NCI-H1105 treated with DMSO at 0.1 percent for 48 hours (cell line): Measurements from ENCODE around the gene APBA3.

Experiments used
- DNase-seq: peaks from one replicate; lab custom pipeline; 2025; lab: John Stamatoyannopoulos, UW

The APBA3 gene

GRCh38 chr19:3746371-3747056 is 15.0 kb downstream of the APBA3 start:
- no peak for DNase-seq

GRCh38 chr19:3745363-3746045 is 16.0 kb downstream of the APBA3 start:
- DNase-seq = no peak

GRCh38 chr19:3743486-3743885 is 18.0 kb downstream of the APBA3 start:
- no peak for DNase-seq

- DNase-seq = no peak
Measured at GRCh38 chr19:3740431-3740830, 21.1 kb downstream of the APBA3 start.

GRCh38 chr19:3738477-3739220 is 22.8 kb downstream of the APBA3 start:
- DNase-seq = no peak

GRCh38 chr19:3737487-3738205 is 23.8 kb downstream of the APBA3 start:
- no peak for DNase-seq

- no peak for DNase-seq
Measured at GRCh38 chr19:3736106-3736724, 25.3 kb downstream of the APBA3 start.

GRCh38 chr19:3734310-3734600 is 27.2 kb downstream of the APBA3 start:
- DNase-seq = no peak

- DNase-seq = no peak
Measured at GRCh38 chr19:3733549-3734309, 27.8 kb downstream of the APBA3 start.

- DNase-seq = no peak
Measured at GRCh38 chr19:3732108-3732507, 29.4 kb downstream of the APBA3 start.

- no peak for DNase-seq
Measured at GRCh38 chr19:3730457-3730958, 31.0 kb downstream of the APBA3 start.

GRCh38 chr19:3725640-3726310 is 35.7 kb downstream of the APBA3 start:
- DNase-seq = no peak

- DNase-seq = no peak
Measured at GRCh38 chr19:3725121-3725520, 36.4 kb downstream of the APBA3 start.

- DNase-seq = peak; percentile 69
Measured at GRCh38 chr19:3723883-3724282, 37.6 kb downstream of the APBA3 start.

GRCh38 chr19:3723110-3723488 is 38.4 kb downstream of the APBA3 start:
- DNase-seq = no peak

GRCh38 chr19:3722443-3723109 is 38.9 kb downstream of the APBA3 start:
- DNase-seq = no peak

- DNase-seq = no peak
Measured at GRCh38 chr19:3721887-3722442, 39.5 kb downstream of the APBA3 start.

GRCh38 chr19:3721131-3721886 is 40.2 kb downstream of the APBA3 start:
- peak; percentile 86 for DNase-seq

- DNase-seq = no peak
Measured at GRCh38 chr19:3720349-3720917, 41.1 kb downstream of the APBA3 start.
